Nephron progenitor cell (in vitro differentiated cells): Measurements from ENCODE around the gene RBM7.

Experiments used
- DNase-seq: peaks from one replicate; pipeline ENCODE4 v3.0.0; 2021
- H3K27ac Mint-ChIP-seq: 2 replicates; pipeline ENCODE4 v1.8.0; 2021; ENCODE audit warnings: mild to moderate bottlenecking, moderate library complexity, mixed read lengths
- H3K27me3 Mint-ChIP-seq: 2 replicates; pipeline ENCODE4 v1.8.0; 2021; ENCODE audit warnings: mild to moderate bottlenecking, low read depth, mixed read lengths; ENCODE audit not compliant: poor library complexity
- H3K36me3 Mint-ChIP-seq: 2 replicates; pipeline ENCODE4 v1.8.0; 2021; ENCODE audit warnings: low read depth, mixed read lengths
- H3K4me1 Mint-ChIP-seq: 2 replicates; pipeline ENCODE4 v1.8.0; 2021; ENCODE audit warnings: mixed read lengths
- H3K4me3 Mint-ChIP-seq: 2 replicates; pipeline ENCODE4 v1.8.0; 2021; ENCODE audit warnings: mild to moderate bottlenecking, moderate library complexity, mixed read lengths
- H3K9me3 Mint-ChIP-seq: 2 replicates; pipeline ENCODE4 v1.8.0; 2021; ENCODE audit warnings: mild to moderate bottlenecking, moderate library complexity, mixed read lengths
- CTCF ChIP-seq: fragments of 200-600 bp; sonication (generic); IDR thresholded peaks from 2 replicates; pipeline ENCODE4 v1.5.0; 2021; ENCODE audit warnings: antibody characterized with exemption

The RBM7 gene

GRCh38 chr11:114400216-114400914 lies at the start of gene RBM7, which contains the start of gene C11orf71:
TSS of gene RBM7 (plus strand) at chr11:114400666. CDS start at chr11:114400672, 6 bp downstream.
TSS of gene C11orf71 (minus strand) at chr11:114400511. CDS start at chr11:114400331, 180 bp downstream.
- peaks cover 32% of the 10 kb centered on the region for H3K36me3 Mint-ChIP-seq
- peak within 1 kb of the TSS; percentile 100 for H3K27ac Mint-ChIP-seq
- no peak for TF ChIP-seq CTCF
- H3K4me3 Mint-ChIP-seq, result peak within 1 kb of the TSS; percentile 98
- DNase-seq, result peak; percentile 96
- no peaks in the 10 kb centered on the region for H3K9me3 Mint-ChIP-seq
- H3K27me3 Mint-ChIP-seq, result no peaks in the 10 kb centered on the region
- H3K4me1 Mint-ChIP-seq, result peaks cover 47% of the 10 kb centered on the region

DNA sequence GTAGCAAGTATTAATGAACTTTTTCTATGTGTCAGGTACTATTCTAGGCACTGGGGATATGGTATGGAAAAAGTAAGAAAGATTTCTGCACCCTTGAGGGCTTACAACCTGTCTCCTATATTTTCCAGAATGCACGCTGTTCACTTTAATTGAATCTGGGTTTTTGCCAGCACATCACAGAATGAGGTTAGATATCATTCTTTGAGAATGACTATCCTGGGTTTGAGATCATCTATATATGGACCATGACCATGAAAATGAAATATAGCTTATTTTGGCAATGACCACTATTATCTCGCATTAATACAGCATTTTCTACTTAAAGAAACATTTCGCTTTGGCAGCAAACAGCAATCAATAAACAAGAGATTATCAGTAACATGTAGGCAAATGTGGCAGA lies 47.0 kb upstream of the RBM7 start:
- peaks cover 3% of the 10 kb centered on the region for H3K9me3 Mint-ChIP-seq

DNA sequence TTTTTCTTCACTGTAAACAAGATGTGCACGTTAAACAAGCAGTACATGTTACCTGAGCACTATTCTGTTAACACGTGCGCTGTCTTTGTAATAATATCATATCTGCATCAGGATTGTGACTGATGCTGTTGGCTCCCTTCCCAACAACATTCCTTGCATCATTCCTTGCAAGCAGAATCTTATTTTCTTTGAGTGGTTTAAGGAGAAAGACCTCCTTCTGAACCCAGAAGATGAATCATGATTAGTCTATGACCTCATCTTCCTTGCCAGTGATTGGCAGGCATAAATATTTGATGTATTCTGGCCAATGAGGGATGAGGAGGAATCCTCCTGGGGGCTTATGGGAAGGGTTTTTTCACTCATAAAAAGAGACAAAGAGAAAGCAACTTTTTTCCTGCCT lies 46.4 kb upstream of the RBM7 start:
- no peak for DNase-seq
- H3K4me1 Mint-ChIP-seq, result no peaks in the 10 kb centered on the region
- no peak for TF ChIP-seq CTCF
- H3K27ac Mint-ChIP-seq, result no peak overlapping the region
- H3K9me3 Mint-ChIP-seq, result peaks cover 3% of the 10 kb centered on the region
- no peaks in the 10 kb centered on the region for H3K36me3 Mint-ChIP-seq
- no peak overlapping the region for H3K4me3 Mint-ChIP-seq
- peaks cover 3% of the 10 kb centered on the region for H3K27me3 Mint-ChIP-seq

More for the DNA sequence above, 47.0 kb upstream of the RBM7 start:
- H3K36me3 Mint-ChIP-seq, result no peaks in the 10 kb centered on the region
- H3K27me3 Mint-ChIP-seq, result peaks cover 3% of the 10 kb centered on the region
- no peak for TF ChIP-seq CTCF
- no peak overlapping the region for H3K4me3 Mint-ChIP-seq
- H3K27ac Mint-ChIP-seq, result no peak overlapping the region
- DNase-seq, result no peak
- no peaks in the 10 kb centered on the region for H3K4me1 Mint-ChIP-seq

DNA sequence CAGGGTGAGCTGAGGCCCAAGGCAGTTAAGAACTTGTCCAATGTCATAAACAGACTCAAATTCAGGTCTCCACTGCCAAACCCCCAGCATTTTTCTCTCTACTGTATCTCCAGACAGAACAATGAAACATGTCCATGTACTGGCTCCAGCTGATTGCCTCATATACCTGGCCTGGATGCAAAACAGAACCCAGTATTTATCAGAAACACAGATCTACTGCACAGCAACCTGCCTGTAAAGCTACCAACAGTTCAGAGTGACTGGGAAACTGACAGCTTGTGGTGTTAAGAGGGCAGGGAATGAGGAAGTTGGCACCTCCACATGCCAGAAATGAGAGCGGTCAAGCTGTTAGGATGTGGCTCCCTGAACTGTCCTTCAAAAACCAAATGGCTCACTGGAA lies 41.8 kb upstream of the RBM7 start:
- no peak overlapping the region for H3K27ac Mint-ChIP-seq
- H3K4me3 Mint-ChIP-seq, result no peak overlapping the region

DNA sequence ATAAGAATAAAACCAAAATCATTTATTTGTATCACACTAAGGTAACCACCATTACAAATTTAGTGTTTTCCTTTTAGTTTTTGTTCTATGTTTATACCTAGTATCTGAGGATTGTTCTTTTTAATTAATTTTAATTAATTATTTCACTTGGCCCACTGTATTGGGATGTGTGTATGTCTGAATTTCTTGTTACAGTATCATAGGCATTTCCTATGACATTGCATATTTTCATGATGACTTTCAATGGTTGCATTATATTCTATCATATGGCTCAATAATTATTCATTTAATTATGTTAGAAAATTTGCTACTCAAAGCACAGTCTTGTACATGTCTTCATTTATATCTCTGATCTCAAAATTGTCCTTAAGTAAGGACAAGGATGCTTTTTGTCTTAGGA lies 41.1 kb upstream of the RBM7 start:
- Mint-ChIP-seq H3K4me1 (no peaks in the 10 kb centered on the region), H3K4me3 (no peak overlapping the region), H3K9me3 (peaks cover 9% of the 10 kb centered on the region), H3K27ac (no peak overlapping the region), H3K27me3 (peaks cover 3% of the 10 kb centered on the region), H3K36me3 (no peaks in the 10 kb centered on the region)
- no peak for TF ChIP-seq CTCF
- DNase-seq, result no peak

More for the DNA sequence above, 41.8 kb upstream of the RBM7 start:
- no peak for DNase-seq
- H3K9me3 Mint-ChIP-seq, result peaks cover 9% of the 10 kb centered on the region
- no peaks in the 10 kb centered on the region for H3K4me1 Mint-ChIP-seq
- H3K36me3 Mint-ChIP-seq, result no peaks in the 10 kb centered on the region
- TF ChIP-seq CTCF, result no peak
- peaks cover 3% of the 10 kb centered on the region for H3K27me3 Mint-ChIP-seq

GRCh38 chr11:114362326-114362725 lies 38.1 kb upstream of the RBM7 start:
- Mint-ChIP-seq H3K27me3 (peaks cover 3% of the 10 kb centered on the region), H3K27ac (no peak overlapping the region), H3K4me1 (no peaks in the 10 kb centered on the region), H3K4me3 (no peak overlapping the region), H3K36me3 (no peaks in the 10 kb centered on the region), H3K9me3 (peaks cover 6% of the 10 kb centered on the region)
- no peak for DNase-seq
- TF ChIP-seq CTCF, result no peak
